GM12878 (cell line): ENCODE results near the gene AKT1S1. TPM values are rescaled to one million over a fixed set of nuclear protein-coding genes. Genes with fewer than 3 reads are reported as not detected.
A peak's percentile ranks its signal among the peaks of the same experiment; 100 is the strongest.

Experiments
- ATAC-seq: fragments of 200-7000 bp; cut with Tn5 transposase; 3 replicates; pipeline ENCODE4 v1.9.1; 2020; ENCODE audit warnings: mild to moderate bottlenecking, moderate library complexity
- BruUV-seq: library from RNA; stranded (reverse); fragments of 400-500 nt; replicated peaks from 2 replicates; lab custom pipeline; 2021; lab: Mats Ljungman, UMichigan
- CTCF ChIA-PET: fragments of 300-600 bp; sonication (Branson Sonifier 250); formaldehyde crosslinking; extraction: SDS; loops from one replicate; lab custom pipeline; 2021; ENCODE audit warnings: inconsistent platforms; lab: Yijun Ruan, JAX
- POLR2A ChIA-PET: fragments of 350-600 bp; formaldehyde crosslinking; extraction: SDS; loops from one replicate; lab custom pipeline; 2021; ENCODE audit warnings: inconsistent platforms; lab: Charles Lee
- RAD21 ChIA-PET: fragments of 300-600 bp; sonication (Branson Sonifier 250); formaldehyde crosslinking; loops from one replicate; lab custom pipeline; 2023; ENCODE audit warnings: antibody characterized with exemption; ENCODE audit not compliant: unreplicated experiment; lab: Charles Lee
- SMC1A ChIA-PET: fragments of 300-600 bp; sonication (Branson Sonifier 250); formaldehyde crosslinking; loops from one replicate; lab custom pipeline; 2023; ENCODE audit not compliant: unreplicated experiment, uncharacterized antibody; lab: Charles Lee
- DNase-seq: peaks from one replicate; pipeline ENCODE4 v3.0.0-alpha.2; 2011; ENCODE audit warnings: low read depth, low spot score
- FAIRE-seq: peaks from 3 replicates; lab custom pipeline; 2011; peaks lifted over from hg19 to GRCh38; lab: Jason Lieb, UNC
- H2AFZ ChIP-seq: 2 replicates; pipeline ENCODE4 v1.6.0; 2011; ENCODE audit warnings: low read depth, low read length, control low read depth; ENCODE audit not compliant: control insufficient read depth
- H3K27ac ChIP-seq: 2 replicates; pipeline ENCODE4 v1.5.1; 2011; ENCODE audit warnings: control low read depth; ENCODE audit not compliant: control insufficient read depth, insufficient read depth
- H3K27me3 ChIP-seq, 2 experiments: replicated peaks in 1 of 2; 2 replicates each; pipeline versions ENCODE4 v1.6.0 to v1.6.1; 2011; ENCODE audit warnings: low read length in 1 of 2; ENCODE audit not compliant: control insufficient read depth in 2 of 2, insufficient read depth in 2 of 2
- H3K36me3 ChIP-seq, 2 experiments: 2 replicates each; pipeline ENCODE4 v1.5.1; 2011; ENCODE audit warnings: low read length in 1 of 2; ENCODE audit not compliant: control insufficient read depth in 2 of 2, insufficient read depth in 2 of 2
- H3K4me1 ChIP-seq: 2 replicates; pipeline ENCODE4 v1.6.1; 2011; ENCODE audit warnings: mild to moderate bottlenecking, low read length, moderate library complexity, mixed read lengths; ENCODE audit not compliant: control insufficient read depth, insufficient read depth
- H3K4me2 ChIP-seq: 2 replicates; pipeline ENCODE4 v1.6.0; 2011; ENCODE audit warnings: control low read depth; ENCODE audit not compliant: control insufficient read depth, insufficient read depth
- H3K4me3 ChIP-seq: fragments of 200-600 bp; sonication (generic); 2 replicates; pipeline ENCODE4 v1.5.1; 2016
- H3K79me2 ChIP-seq: 2 replicates; pipeline ENCODE4 v1.6.0; 2011; ENCODE audit warnings: low read length; ENCODE audit not compliant: control insufficient read depth, insufficient read depth
- H3K9ac ChIP-seq: 2 replicates; pipeline ENCODE4 v1.8.0; 2011; ENCODE audit warnings: low read length, control low read depth, mixed read lengths; ENCODE audit not compliant: control insufficient read depth, insufficient read depth
- H3K9me3 ChIP-seq: replicated peaks from 3 replicates; pipeline ENCODE4 v1.5.1; 2011; ENCODE audit warnings: mild to moderate bottlenecking, low read length; ENCODE audit not compliant: control insufficient read depth, insufficient read depth
- H4K20me1 ChIP-seq: 2 replicates; pipeline ENCODE4 v1.6.0; 2011; ENCODE audit not compliant: control insufficient read depth, insufficient read depth
- ETV6 ChIP-seq, 2 experiments: fragments of 450-650 bp in 1 of 2; IDR thresholded peaks in 1 of 2; conservative IDR thresholded peaks in 1 of 2; 2 replicates each; pipeline ENCODE4 v1.6.1; 2014; ENCODE audit warnings: antibody characterized with exemption in 1 of 2, borderline replicate concordance in 1 of 2, low read depth in 1 of 2, mild to moderate bottlenecking in 1 of 2, moderate library complexity in 1 of 2
- FOXK2 ChIP-seq: fragments of 450-650 bp; IDR thresholded peaks from 2 replicates; pipeline ENCODE4 v1.6.1; 2017; ENCODE audit warnings: mild to moderate bottlenecking, moderate library complexity
- MTA2 ChIP-seq: fragments of 450-650 bp; IDR thresholded peaks from 2 replicates; pipeline ENCODE4 v1.6.1; 2016; ENCODE audit warnings: low read depth, mild to moderate bottlenecking, moderate library complexity
- MYB ChIP-seq: fragments of 150-350 bp; IDR thresholded peaks from 2 replicates; pipeline ENCODE4 v1.6.1; 2014; ENCODE audit warnings: mild to moderate bottlenecking, low read depth, low read length, borderline replicate concordance
- MYC ChIP-seq: IDR thresholded peaks from 2 replicates; pipeline ENCODE4 v1.6.1; 2011; ENCODE audit warnings: mild to moderate bottlenecking, low read length, moderate library complexity, inconsistent platforms; ENCODE audit not compliant: insufficient read depth, insufficient replicate concordance, insufficient read length, severe bottlenecking
- NFXL1 ChIP-seq: fragments of 450-650 bp; IDR thresholded peaks from 2 replicates; pipeline ENCODE4 v1.6.1; 2017; ENCODE audit warnings: antibody characterized with exemption, mild to moderate bottlenecking, borderline replicate concordance
- NFYB ChIP-seq: IDR thresholded peaks from 2 replicates; pipeline ENCODE4 v1.6.1; 2011; ENCODE audit warnings: low read depth, mild to moderate bottlenecking, low read length, improper control_type of control experiment, moderate library complexity; ENCODE audit not compliant: insufficient read depth
- NR2F1 ChIP-seq: fragments of 450-650 bp; conservative IDR thresholded peaks from 2 replicates; pipeline ENCODE4 v1.6.1; 2017; ENCODE audit warnings: mild to moderate bottlenecking
- PAX5 ChIP-seq: IDR thresholded peaks from 2 replicates; pipeline ENCODE4 v1.6.1; 2011; ENCODE audit warnings: low read depth, low read length, borderline replicate concordance
- PAX8 ChIP-seq: fragments of 450-650 bp; IDR thresholded peaks from 2 replicates; pipeline ENCODE4 v1.6.1; 2017; ENCODE audit warnings: mild to moderate bottlenecking, moderate library complexity
- POLR2A ChIP-seq: IDR thresholded peaks from 2 replicates; pipeline ENCODE4 v1.6.1; 2011; ENCODE audit warnings: low read depth, mild to moderate bottlenecking, low read length
- WGBS: methylation state at CpG from one replicate; pipeline ENCODE4 v1.1.6; 2016; ENCODE audit warnings: low lambda C conversion rate; ENCODE audit not compliant: insufficient replicate concordance, insufficient coverage; ENCODE audit errors: missing lambda C conversion rate; 5-methylcytosine and 5-hydroxymethylcytosine counted together
- in situ Hi-C: fragments of 300-500 bp; cut with MboI; formaldehyde crosslinking; loops from 9 replicates; pipeline ENCODE4 v1.14.3; 2018; ENCODE audit warnings: mixed read lengths
- intact Hi-C: fragments of 100-400 bp; cut with micrococcal nuclease; formaldehyde crosslinking; loops from one replicate; pipeline ENCODE4 v1.14.2; 2022; ENCODE audit not compliant: unreplicated experiment
- polyA plus RNA-seq, 11 experiments: library from polyadenylated mRNA; depleted of rRNA in 4 of 11; unstranded in 6 of 11; stranded (reverse) in 5 of 11; fragments of >200 nt; fragmentation: Nextera tagmentation in 4 of 11; fragmentation: Illumina TruSeq in 1 of 11; extraction: Ambion mirVana in 4 of 11; extraction: Trizol in 1 of 11; gene quantifications; 1 replicate in 1 of 11; 2 replicates in 10 of 11; pipeline versions ENCODE4 v1.2.1 to v1.2.3, GENCODE V29; 2011 to 2016; ENCODE audit warnings: inconsistent platforms in 2 of 11, missing spikeins in 2 of 11, low read depth in 1 of 11
- total RNA-seq, 4 experiments: library from RNA; depleted of rRNA in 3 of 4; stranded (reverse); fragments of >200 nt in 3 of 4; fragmentation: Illumina TruSeq in 1 of 4; extraction: Trizol in 1 of 4; gene quantifications; 2 replicates each; pipeline versions ENCODE4 v1.2.1 to v1.2.3, GENCODE V29; 2013 to 2021
- TF ChIP-seq, protein P1 (sequence below): fragments of 450-650 bp; formaldehyde crosslinking; IDR thresholded peaks from 2 replicates; pipeline ENCODE4 v1.4.0; 2022; ENCODE audit warnings: mild to moderate bottlenecking, moderate library complexity
- TF ChIP-seq, protein P2 (sequence below): IDR thresholded peaks from 2 replicates; pipeline ENCODE4 v1.6.1; 2011; ENCODE audit warnings: mild to moderate bottlenecking, low read depth, low read length, moderate library complexity; ENCODE audit not compliant: insufficient replicate concordance
- TF ChIP-seq, protein P3 (sequence below): IDR thresholded peaks from 2 replicates; pipeline ENCODE4 v1.6.1; 2011; ENCODE audit warnings: borderline replicate concordance, low read depth, mild to moderate bottlenecking, moderate library complexity, mixed read lengths, low read length; ENCODE audit not compliant: insufficient read depth; ENCODE audit errors: extremely low read length

AKT1S1 gene
- total and polyA plus RNA-seq, 10 of the 15 experiments (the other 5 are each of a cell fraction or from before 2014, with no cell fraction given): 0.43 to 23.0 (median 12.3) TPM

DNA sequence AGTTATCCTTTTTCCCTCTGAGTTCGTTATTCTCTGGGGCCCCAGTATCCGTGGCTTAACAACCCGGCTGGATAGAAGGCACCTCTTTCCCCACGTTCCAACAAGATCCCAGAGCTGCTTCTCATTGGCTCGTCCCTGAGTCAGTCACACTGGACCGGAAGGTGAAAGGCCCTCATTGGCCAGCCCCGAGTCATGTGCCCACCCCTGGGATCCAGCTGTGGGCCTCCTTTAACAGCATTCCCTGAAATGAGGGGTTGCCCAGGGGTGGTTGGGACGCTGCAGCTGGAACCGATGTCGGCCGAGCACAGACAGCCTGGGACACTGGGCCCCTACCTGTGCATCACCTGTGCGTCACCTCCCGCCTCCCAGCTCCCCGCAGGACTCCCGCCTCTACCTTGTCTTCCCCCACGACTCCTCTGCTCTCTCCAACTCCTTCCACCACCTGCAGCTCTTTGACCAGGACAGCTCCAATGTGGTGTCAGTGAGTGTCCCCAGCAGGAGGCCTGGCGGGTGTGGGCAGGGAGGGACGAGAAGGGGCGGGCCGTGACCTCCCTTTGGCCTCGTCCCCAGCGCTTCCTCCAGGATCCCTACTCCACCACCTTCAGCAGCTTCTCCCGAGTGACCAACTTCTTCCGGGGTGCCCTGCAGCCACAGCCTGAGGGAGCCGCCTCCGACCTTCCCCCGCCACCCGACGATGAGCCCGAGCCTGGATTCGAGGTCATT lies 4.7 kb upstream of the AKT1S1 start:
- no TSS peak for BruUV-seq
- SMC1A ChIA-PET: interaction anchor here (1.1 kb wide), 1 partner anchor 13 kb away, joined by 3 read pairs; no protein-coding TSS in a partner anchor
- RAD21 ChIA-PET: no interaction called here
- DNase-seq (no peak), ATAC-seq (no peak), FAIRE-seq (no peak)
- in situ Hi-C loops: loop anchor here (25.0 kb wide), 1 partner anchor 1245 kb away; the partner anchor contains the start of genes CA11 and DBP
- Histone ChIP-seq H3K27me3 (no peaks in the 10 kb centered on the region), H2AFZ (no peak overlapping the region), H3K79me2 (peaks cover 6% of the 10 kb centered on the region), H3K4me2 (no peak overlapping the region), H3K36me3 (peaks cover 8 to 13% of the 10 kb centered on the region in 2 experiments), H3K4me3 (no peak overlapping the region), H3K9ac (no peak overlapping the region), H3K4me1 (peaks cover 8% of the 10 kb centered on the region), H4K20me1 (no peaks in the 10 kb centered on the region), H3K27ac (no peak overlapping the region), H3K9me3 (no peaks in the 10 kb centered on the region; the same call in 2 of the 3 replicates)
- intact Hi-C loops: no loop called here
- POLR2A ChIA-PET: interaction anchor here (1.0 to 1.6 kb wide), 3 partner anchors 12 to 46 kb away, joined by 3 to 5 read pairs (median 4); no protein-coding TSS in a partner anchor
- 84% methylated on average over 30 of the region's 31 CpGs for WGBS
- CTCF ChIA-PET: interaction anchor here (0.6 kb wide), 1 partner anchor 191 kb away, joined by 3 read pairs; no protein-coding TSS in a partner anchor
- TF ChIP-seq PAX5 (no peak), MYB (no peak), PAX8 (no peak), ETV6 (conservative IDR thresholded peaks at IDR 0.05 in 1 of 2, IDR thresholded peaks at IDR 0.05 in 1 of 2; ENCODE audit: borderline replicate concordance in 1 of 2, low read depth in 1 of 2) (no peak), NR2F1 (no peak), MTA2 (no peak), NFYB (peak; percentile 51), POLR2A (peak; percentile 36; the same call in 1 of the 2 replicates), FOXK2 (no peak), NFXL1 (no peak), MYC (no peak)
- TF ChIP-seq, protein P1, sequence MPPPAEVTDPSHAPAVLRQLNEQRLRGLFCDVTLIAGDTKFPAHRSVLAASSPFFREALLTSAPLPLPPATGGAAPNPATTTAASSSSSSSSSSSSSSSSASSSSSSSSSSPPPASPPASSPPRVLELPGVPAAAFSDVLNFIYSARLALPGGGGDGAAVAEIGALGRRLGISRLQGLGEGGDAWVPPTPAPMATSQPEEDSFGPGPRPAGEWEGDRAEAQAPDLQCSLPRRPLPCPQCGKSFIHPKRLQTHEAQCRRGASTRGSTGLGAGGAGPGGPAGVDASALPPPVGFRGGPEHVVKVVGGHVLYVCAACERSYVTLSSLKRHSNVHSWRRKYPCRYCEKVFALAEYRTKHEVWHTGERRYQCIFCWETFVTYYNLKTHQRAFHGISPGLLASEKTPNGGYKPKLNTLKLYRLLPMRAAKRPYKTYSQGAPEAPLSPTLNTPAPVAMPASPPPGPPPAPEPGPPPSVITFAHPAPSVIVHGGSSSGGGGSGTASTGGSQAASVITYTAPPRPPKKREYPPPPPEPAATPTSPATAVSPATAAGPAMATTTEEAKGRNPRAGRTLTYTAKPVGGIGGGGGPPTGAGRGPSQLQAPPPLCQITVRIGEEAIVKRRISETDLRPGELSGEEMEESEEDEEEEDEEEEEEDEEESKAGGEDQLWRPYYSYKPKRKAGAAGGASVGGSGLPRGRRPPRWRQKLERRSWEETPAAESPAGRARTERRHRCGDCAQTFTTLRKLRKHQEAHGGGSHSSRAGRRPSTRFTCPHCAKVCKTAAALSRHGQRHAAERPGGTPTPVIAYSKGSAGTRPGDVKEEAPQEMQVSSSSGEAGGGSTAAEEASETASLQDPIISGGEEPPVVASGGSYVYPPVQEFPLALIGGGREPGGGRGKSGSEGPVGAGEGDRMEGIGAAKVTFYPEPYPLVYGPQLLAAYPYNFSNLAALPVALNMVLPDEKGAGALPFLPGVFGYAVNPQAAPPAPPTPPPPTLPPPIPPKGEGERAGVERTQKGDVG (CRISPR knock-in tag): no peak
- TF ChIP-seq, protein P2, sequence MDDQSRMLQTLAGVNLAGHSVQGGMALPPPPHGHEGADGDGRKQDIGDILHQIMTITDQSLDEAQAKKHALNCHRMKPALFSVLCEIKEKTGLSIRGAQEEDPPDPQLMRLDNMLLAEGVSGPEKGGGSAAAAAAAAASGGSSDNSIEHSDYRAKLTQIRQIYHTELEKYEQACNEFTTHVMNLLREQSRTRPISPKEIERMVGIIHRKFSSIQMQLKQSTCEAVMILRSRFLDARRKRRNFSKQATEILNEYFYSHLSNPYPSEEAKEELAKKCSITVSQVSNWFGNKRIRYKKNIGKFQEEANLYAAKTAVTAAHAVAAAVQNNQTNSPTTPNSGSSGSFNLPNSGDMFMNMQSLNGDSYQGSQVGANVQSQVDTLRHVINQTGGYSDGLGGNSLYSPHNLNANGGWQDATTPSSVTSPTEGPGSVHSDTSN: peak; percentile 87
- TF ChIP-seq, protein P3, sequence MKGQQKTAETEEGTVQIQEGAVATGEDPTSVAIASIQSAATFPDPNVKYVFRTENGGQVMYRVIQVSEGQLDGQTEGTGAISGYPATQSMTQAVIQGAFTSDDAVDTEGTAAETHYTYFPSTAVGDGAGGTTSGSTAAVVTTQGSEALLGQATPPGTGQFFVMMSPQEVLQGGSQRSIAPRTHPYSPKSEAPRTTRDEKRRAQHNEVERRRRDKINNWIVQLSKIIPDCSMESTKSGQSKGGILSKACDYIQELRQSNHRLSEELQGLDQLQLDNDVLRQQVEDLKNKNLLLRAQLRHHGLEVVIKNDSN: peak; percentile 53
